Activated CD8-positive, alpha-beta memory T cell treated with anti-CD3 and anti-CD28 coated beads, Interleukin-2, amount 50 U/mL, for 4 hours (primary cell): ENCODE data around the gene KLHL41.

Source experiments
- DNase-seq: peaks from one replicate; pipeline ENCODE4 v3.0.0-alpha.2; 2020

Gene KLHL41

DNA sequence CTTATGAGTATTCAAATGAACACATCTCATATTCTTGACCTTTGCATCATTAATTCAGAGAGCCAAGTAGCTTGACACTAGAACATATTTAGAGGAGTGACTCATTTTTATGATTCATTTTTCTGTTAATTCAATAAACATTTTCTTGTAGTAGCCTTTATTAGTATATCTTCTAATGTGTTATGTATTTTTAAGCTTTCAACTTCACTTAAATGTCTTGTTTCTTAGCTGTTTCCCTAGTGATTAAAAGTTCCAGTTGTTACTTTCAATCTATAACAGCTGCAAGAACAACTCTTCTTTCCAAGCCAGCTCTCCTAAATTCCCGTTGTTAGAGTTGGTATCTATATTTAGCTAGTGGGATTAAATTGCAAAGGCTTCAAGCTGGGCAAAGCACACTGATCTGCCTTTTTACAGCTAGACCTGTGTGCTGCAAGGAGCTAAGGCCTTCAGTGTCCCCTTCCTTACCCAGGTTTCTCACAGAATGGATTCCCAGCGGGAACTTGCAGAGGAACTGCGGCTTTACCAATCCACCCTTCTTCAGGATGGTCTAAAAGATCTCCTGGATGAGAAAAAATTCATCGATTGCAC, at the start of gene KLHL41:
Gene KLHL41, plus strand, starts transcription at position 405 of the 588 bp plus-strand sequence. Its CDS starts 77 bp downstream, at position 482.
- DNase-seq = no peak

GRCh38 chr2:169461143-169461542, 48.4 kb upstream of the KLHL41 start:
- no peak for DNase-seq

- no peak for DNase-seq
Measured at GRCh38 chr2:169462896-169463695, 46.4 kb upstream of the KLHL41 start.

DNA sequence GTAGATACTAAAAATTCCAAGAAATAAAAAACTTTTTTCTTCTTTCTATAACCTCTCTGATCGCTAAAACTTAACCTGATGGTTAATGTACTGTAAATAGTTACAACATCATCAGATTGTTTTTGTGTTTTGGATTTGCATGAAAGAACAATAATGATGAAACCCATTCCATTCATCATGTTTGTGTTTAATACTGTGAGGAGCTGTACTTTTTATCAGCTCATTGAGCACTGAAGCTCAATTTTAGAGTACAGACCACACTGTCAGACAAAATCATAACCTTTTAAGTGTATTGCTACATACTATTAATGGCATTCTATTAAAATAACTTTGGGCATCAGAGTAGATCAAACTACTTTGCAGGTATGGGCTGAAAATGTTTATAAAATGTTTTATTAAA, 45.0 kb upstream of the KLHL41 start:
- no peak for DNase-seq

DNA sequence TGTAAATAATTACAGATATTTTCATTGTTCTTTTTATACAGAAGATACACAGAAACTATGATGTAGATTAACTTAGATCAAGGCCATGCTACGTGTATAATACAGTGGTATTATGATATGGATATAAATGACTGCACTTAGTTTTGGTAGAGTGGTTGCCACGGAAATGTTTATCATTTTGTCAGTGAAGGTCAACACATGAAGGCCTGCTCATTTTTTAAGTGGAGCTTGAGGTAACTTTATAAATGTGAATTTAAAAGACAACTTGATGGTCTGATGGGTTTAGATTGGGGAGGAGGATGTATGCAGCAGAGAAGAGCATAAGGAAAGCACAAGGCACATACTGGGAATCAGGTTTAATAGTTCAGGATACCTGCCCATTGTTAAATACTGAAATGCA, 44.6 kb upstream of the KLHL41 start:
- no peak for DNase-seq

DNA sequence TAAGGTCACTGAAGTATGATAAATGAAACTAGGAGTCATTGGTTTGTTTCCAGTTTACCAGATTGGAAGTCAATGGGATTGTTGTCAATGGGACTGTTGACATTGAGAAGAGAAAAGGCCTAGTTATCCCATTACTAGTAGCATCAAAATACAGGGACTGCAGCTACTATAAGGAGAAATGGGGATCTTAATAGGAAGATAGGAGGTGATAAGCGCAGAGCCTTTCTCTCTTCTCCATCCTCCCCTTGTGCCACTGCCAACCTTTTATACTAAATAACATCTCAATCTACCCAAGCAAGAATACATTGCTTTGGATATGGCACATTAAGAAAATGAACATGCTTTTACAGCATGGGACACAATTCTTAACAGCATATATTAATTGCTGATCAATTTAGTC, 40.7 kb upstream of the KLHL41 start:
- DNase-seq = no peak

GRCh38 chr2:169469952-169470572, 39.4 kb upstream of the KLHL41 start:
- DNase-seq = no peak

DNA sequence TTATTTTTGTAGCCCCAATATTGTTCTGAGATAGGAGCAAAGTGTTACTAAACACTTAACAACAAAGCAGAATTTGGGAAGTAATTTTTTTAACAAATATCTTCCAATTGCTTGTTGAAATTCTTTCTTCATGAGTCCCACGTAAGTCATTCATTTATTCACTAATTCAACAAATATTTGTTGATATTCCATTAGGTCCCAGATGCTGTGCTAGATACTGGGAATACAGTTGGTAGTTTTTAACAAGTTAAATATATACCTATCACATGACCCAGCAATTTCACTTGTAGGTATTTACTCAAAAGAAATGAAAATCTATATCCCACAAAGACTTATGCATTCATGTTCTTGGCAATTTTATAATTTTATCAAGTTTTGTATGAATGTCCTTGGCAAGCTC, 37.3 kb upstream of the KLHL41 start:
- DNase-seq = no peak

DNA sequence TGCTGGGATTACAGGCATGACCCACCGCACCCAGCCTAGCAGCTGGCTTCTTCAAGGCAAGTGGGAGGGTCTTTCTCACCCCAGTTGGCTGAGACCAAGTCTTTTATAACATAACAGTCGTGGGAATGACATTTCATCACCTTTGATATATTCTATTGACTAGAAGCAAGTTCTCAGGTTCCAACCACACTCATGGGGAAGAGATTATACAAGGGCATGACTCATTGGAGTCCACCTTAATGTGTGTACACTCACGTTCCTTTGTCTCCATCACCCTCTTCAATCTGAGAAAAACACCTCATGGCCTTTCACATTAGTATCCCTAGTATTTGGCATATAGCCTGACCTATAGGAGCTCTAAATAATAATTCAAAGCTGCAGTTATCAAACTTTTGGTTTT, 33.0 kb upstream of the KLHL41 start:
- DNase-seq = no peak

- no peak for DNase-seq
Measured at GRCh38 chr2:169478339-169478738, 31.2 kb upstream of the KLHL41 start.

DNA sequence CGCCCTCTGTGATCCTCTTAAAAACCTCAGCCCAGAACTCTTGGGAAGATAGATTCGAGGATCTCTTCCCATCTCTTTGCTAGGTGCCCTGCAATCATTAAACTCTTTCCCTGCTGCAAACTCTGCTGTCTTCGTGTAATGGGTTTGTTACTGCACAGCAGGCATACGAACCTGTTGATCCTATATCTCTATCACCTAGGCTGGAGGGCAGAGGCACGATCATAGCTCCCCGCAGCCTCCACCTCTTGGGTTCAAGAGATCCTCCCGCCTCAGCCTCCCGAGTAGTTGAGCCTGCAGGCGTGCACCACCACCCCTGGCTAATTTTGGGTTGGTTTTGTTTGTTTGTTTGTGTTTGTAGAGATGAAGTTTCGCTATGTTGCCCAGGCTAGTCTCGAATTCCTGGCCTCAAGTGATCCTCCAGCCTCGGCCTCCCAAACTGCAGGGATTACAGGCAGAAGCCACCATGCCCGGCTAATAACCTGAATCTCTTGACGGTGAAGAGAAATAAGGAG, 30.7 kb upstream of the KLHL41 start:
- DNase-seq = no peak

DNA sequence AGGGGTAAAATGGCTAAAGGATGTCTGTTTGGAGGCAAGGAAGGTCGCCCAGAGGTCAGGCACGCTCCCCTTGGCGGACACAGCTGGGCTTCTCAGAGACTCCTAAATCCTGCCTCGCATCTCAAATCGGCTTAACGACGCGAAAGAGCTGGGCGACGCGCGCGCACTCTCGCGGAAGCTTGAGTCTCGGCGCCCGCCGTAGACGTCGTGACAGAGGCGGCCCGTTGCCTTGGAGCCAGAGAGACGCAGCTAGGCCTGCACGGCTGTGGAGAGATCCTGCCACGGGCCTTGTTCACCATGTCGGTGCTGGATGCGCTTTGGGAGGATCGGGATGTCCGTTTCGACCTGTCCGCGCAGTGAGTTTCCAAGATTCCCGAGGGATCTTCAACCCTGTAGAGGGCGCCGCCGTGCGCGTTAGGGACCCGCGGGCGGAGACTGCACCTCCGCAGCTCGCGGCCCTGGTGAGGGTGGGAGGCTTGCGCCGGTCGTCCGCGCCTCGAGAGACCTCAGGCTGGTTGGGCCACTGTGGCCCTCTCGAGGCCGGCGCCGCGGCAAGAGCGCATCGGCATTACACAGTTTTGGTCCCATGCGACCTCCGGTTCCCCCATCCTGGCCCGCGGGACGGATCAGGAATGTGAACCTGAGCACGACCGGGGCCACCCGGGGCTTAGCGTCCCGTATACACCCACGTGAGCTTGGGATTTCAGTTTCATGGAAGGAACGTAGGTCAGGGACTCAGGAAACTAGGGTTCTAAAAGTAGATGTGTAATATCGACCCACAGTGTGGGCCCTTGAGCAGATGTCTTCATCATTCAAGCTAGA, 30.0 kb upstream of the KLHL41 start, which contains the start of gene BBS5:
Gene BBS5, plus strand, starts transcription at position 238 of the 822 bp plus-strand sequence. Its CDS starts 60 bp downstream, at position 298.
- peak; percentile 71 for DNase-seq

GRCh38 chr2:169480079-169480465, 29.4 kb upstream of the KLHL41 start:
- no peak for DNase-seq

DNA sequence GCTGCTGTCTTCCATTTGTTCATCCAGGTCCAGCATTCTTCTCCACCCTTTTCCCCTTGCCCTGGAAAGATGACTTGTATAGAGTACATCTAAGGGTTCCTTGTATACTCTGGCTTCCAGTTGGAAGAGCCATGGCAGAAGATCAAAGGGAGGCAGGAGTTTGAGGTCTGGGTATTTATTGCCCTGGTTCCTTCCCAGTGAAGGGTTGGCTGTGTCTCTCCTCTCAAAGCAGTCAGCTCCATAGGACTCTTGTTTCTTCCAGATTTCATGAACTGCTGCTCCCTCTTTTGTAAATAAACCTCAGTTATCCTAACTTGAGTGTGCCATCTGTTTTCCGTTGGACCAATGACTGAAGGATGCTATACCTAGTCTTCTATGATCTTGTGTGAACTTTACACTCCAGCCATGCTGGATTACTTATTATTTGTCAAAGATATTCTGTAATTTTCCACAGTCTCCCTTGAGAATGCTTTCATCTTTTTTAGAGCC, 23.8 kb upstream of the KLHL41 start:
- no peak for DNase-seq

DNA sequence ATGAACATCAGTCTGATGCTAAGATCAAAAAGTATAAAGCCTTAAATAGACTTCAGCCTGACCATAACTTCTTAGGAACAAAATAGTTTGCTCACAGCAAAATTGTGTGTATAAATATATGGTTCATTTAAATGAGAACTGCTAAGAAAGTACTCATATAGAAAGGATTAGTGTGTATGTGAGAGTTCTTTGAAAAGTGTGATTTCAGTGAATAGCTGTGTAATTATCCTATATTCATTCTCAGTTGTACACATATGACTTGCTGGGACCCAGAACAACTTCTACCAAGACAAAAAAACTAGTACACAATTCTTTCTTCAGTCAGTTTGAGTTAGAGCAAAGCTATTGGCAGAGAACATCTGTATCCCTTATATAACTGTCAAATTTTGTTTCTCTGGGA, 23.0 kb upstream of the KLHL41 start:
- DNase-seq = no peak

DNA sequence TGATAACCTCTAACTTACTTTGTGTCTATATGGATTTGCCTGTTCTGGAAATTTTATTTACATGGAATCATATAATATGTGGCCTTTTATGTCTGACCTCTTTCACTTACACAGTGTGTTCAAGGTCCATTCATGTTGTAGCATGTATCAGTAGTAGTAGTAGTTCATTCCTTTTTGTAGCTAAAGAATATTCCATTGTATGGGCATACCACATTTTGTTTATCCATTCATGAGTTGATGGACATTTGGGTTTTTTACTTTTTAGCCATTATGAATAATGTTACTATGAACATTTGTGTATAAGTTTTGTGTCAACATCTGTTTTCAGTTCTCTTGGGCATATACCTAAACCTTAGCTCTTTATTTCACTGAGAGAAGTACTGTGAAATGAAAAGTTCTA, 18.7 kb upstream of the KLHL41 start:
- DNase-seq = no peak

DNA sequence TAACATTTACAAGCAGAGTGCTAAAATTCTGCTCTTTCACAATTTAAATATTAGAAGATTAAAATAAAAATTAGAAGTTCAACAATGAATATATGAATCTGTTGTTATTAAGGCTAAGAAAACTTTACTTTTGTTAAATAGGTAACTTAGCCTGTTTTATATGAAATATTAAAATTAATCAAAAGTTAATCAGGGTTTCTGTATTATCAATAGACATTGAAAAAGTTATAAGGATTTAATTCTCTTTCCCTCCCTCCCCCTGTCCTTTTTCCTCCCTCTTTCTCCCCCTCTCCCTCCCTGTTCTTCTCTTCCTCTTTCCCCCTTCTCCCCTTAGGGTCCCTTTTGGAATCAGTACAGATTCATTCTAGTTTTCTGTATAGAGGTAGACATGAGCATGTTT, 18.1 kb upstream of the KLHL41 start:
- DNase-seq = no peak

GRCh38 chr2:169493360-169493759, 16.1 kb upstream of the KLHL41 start:
- DNase-seq = no peak

- DNase-seq = no peak
Measured at GRCh38 chr2:169495310-169495928, 14.1 kb upstream of the KLHL41 start.

DNA sequence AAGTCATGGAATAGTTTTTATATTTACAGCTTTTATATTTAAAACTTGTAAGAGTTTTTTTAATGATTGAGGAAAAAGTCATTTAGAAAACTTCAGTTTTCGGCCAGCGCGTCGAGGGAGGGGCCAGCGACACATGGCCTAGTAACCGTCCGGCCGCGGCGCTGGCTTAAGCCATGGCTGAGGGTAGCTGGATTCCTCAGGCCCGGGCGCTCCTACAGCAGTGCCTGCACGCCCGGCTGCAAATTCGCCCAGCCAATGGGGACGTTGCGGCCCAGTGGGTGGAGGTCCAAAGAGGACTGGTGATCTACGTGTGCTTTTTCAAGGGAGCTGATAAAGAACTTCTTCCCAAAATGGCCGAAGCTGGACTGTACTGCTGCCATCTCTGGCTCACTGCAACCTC, 4.9 kb upstream of the KLHL41 start:
- no peak for DNase-seq

GRCh38 chr2:169507698-169508097, 1.8 kb upstream of the KLHL41 start:
- no peak for DNase-seq

GRCh38 chr2:169509955-169510354, 453 bp downstream of the KLHL41 start:
- DNase-seq = no peak
